CD4-positive, alpha-beta T cell treated with Interleukin-17A for 1 hour (primary cell): ENCODE results near the gene MAP3K7.
"Not testable (repeated sequence)": the region's sequence is repeated elsewhere in the genome, so short reads cannot be mapped to it uniquely, and the experiment has no call there.

Experiments
- DNase-seq: peaks from one replicate; pipeline ENCODE4 v3.0.0-alpha.2; 2020

Gene MAP3K7

DNA sequence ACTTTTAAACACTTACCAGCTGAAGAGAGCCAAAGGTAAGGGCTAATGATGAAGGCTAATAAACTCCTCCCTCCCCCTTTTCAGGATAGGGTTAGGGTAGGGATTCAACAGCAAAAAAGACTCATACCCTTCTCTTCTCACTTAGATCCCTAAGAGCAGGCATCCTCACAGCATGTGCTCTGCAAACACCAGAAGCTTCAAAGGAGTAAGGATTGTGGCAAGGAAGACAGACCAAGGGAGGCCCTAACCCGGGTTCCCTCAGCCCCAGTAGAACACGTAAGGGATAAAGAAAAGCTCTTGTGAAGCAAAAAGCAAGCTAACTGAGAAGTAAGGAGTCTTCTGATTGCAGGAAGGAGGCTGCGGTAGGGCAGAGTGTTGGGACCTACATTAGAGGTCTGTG, 11.6 kb downstream of the MAP3K7 start:
- DNase-seq: no peak

GRCh38 chr6:90574610-90575009, 12.3 kb downstream of the MAP3K7 start:
- DNase-seq: no peak

DNA sequence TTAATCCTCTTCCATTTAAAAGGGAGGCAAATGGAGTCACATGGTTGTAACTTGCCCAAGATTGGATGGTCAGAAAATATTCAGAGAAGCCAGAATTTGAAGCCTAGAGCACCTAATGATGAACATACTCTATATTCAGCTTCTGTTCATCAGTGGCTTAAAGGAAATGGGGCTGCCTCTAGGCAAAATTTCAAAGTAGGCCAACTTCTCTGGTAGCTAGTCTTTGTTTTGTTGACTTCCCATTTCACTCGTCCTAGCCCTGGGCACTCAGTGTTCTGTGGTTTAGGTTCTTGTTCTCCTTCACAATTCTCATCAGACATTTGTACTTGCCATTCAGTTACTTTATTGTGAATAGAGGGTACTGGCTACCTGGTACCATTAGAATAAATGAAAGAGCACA, 13.2 kb downstream of the MAP3K7 start:
- no peak for DNase-seq

DNA sequence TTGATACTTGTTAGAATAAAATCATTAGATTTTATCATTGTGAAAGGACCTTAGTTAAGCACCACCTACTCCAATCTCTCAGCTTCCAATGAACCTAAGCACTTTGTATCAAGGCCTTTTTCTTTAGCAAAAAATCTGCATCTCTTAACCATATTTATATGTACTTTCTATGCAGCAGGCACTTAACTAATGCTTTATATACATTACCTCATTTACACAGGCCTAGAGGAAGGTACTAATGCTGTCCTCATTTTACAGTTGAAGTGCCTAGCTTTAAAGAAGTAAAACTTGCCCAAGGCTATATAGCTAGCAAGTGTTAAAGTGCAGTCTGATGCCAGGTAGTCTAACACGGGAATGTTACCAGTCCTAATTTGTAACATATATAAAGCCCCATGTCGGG, 14.0 kb downstream of the MAP3K7 start:
- DNase-seq: no peak

DNA sequence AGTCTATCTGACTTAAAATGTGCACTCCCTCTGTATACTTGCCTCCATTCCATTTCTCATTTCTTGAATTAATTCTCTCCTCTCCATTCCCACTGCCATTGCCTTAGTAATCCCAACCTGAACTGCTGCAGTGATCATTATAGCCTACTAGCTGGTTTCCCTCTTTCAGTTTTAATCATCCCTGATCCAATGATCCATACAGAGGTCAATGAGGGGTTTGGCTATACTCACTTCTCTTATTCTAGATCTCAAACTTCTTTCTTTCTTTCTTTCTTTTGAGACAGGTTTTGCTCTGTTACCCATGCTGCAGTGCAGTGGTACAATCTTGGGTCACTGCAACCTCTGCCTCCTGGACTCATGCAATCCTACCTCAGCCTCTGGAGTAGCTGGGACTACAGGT, 17.6 kb downstream of the MAP3K7 start:
- no peak for DNase-seq

DNA sequence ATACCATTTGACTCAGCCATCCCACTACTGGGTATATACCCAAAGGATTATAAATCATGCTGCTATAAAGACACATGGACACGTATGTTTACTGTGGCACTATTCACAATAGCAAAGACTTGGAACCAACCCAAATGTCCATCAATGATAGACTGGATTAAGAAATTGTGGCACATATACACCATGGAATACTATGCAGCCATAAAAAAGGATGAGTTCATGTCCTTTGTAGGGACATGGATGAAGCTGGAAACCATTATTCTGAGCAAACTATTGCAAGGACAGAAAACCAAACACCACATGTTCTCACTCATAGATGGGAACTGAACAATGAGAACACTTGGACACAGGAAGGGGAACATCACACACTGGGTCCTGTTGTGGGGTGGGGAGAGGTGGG, 19.2 kb downstream of the MAP3K7 start:
- DNase-seq: not testable (repeated sequence)

- peak; percentile 33 for DNase-seq
Observed at GRCh38 chr6:90562341-90562740, 24.5 kb downstream of the MAP3K7 start.

GRCh38 chr6:90559931-90560330, 26.9 kb downstream of the MAP3K7 start:
- DNase-seq: no peak

GRCh38 chr6:90557006-90557405, 29.9 kb downstream of the MAP3K7 start:
- no peak for DNase-seq

DNA sequence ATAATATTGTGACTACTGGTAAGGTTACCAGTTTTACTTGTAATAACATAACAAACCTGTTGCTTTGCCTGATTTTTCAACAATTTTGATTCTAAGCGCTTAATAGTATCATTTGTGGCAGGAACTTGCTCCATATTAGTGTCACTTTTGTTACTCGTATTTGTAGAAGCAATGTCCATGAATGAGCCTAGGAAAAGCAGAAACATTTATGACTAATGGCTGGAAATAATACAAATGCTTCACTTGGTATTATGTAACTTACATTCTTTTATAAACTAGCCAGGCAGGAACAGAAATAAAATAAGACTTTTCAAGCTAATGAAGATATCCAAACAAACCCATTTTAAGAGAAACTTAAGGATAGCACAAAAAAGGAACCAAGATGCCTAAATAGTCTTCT, 38.9 kb downstream of the MAP3K7 start:
- DNase-seq: no peak

DNA sequence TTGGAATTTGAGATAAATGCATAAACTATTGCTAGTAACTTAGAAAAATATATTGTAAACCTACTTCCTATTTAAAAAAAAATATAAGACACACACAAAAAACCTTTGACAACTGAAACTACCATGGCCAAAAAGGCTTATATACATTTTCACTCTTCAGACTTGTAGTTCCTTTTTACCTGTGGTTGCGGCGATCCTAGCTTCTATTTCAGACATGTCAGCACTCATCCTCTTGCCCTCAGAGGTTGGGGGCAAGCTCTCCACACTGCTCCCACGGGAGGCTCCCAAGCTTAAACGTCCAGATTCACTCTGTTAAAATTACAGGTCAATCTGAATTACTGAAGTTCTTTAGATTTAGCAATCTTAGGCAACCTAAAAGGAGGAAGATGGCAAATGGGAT, 39.8 kb downstream of the MAP3K7 start:
- DNase-seq: no peak

DNA sequence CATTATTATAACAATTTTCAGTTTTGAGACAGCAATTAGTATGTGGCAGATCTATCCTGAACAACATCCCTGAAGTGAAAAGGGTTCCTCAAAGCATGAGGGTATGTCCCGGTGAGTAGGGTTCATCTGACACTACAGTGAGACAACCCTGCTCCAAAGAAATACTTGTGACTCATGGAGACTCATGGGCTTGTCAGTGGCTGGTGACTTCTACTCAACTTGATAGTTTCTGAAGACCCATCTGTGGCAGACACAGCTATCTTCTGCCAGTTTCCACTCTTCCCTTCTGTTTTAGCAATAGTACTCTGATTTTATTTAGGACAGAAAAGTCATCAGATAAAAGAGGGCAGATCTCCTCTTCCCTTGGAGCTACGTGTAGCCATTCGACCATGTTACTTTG, 41.4 kb downstream of the MAP3K7 start:
- DNase-seq: no peak

DNA sequence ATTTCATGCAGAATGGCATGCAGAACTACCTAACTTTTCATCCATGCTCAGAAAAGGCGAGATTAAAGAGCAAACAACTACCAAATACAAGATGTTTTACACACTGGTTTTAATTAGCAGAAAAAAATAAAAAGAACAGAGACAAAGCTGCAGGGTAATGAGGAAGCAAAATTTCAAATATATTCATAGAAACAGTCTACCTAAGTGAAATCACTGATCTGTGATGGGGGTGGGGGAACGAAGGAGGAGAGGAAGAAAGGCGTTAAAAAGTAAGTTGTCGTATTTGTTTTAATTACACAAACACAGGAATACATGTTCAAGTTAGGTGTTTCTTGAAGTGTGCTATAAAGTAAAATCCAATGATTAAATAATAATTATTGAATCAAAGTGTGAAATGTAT, 42.1 kb downstream of the MAP3K7 start:
- no peak for DNase-seq

DNA sequence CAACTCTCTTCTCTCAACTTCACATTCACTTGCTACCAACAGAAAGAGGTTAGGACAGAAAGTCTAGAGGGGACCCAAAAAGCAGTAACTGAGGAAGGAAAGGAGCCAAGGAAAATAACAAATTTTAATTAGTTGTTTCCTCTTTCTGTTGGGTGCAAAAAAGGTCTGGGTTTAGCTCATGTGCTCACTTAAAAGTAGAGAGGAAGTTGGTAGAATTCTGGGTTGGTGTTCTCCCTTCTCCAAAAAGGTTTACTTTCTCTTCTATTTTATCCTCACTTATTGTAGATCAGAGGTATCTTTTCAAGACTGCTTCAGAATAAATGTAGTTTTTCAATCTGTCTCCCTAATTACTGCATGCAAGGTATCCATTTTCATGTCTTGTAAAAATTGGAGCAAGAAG, 42.8 kb downstream of the MAP3K7 start:
- no peak for DNase-seq

DNA sequence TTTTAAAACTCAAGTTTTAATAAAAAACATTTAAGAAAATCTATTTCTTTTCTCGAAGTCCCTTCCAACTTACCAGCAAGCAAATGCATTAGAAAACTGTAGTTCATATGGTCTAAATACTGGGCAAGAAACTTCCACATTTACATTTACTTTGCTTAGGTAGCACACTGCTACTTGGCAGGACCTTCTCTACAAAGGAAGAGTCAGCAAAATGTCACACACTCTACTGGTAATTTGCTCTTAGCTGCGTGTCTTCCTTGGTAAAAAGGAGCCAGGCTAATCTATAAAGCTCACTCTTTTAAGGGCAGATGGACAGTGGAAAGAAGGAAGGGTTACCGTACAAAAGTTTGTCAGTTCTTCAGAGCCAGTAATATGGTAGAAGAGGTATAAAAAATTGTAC, 45.7 kb downstream of the MAP3K7 start:
- no peak for DNase-seq

DNA sequence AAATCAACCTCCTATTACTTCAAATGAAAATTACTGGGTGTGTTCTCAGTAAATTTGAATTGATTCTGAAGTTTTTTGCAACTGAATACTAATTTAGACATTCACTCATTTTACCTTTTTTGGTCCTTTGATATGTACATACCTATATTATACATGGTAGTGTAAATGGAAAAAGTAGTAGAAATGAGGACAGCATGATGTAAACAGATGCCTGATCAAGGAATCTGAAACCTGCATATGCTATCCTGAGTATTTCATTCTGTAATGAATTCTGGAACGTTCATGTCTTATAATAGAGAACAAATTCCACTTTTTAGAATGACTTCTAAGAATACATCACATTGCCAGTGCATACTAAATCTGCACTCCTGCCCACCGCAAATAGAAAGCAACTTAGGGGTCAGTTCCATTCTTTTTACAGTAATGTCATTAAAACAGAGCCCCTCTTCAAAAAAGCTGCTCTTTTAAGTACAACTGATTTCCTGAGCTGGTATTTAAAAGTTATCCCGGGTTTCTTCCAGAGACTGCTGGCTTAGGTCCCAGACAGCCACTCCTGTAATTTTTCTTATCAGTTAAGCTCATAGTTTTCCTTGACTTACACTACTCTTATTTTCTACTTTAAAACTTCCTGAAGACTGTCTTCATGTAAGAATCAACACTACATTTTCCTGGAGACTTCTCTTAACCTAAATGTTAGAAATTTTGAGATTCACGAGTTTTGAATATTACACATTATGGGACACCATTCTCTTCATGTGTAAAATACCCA, 48.4 kb downstream of the MAP3K7 start:
- no peak for DNase-seq

- DNase-seq: peak; percentile 18
Observed at GRCh38 chr6:90537723-90538258, 49.1 kb downstream of the MAP3K7 start.

DNA sequence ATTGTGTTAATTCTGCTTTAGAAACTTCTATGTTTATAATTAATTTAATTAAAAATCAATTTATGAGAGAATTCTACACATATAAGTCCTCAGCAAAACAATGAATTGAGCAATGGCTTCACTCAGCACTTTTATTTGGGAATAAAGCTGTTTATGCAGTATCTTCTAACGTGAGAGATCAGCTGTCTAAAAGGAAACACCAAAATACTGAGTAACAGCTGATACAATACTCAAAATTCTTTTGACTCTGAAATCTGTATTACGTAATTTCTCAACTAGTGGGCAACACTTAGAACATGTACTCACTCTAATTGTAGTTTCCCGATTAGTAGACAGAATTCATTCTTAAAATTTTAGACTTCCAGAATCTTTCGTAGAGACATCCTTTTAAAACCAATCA, 49.8 kb downstream of the MAP3K7 start:
- no peak for DNase-seq

DNA sequence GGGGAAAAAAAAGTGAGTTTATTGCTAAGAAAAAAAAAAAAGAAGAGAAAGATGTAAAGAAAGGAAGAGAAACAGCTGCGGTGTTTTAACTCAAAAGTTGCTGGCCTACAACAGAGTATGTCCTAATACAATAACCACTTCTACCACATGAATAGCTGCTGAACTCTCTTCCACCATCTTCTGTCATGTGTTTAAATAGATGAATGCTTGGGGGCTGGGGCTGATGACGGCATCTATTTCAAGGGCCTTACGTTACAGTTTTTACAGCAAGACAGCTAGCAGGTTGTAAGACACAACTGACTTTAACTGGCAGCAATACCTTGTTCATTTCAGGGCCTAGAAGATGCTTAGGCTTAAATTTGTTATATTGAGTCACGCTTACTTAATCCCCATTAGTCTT, 50.4 kb downstream of the MAP3K7 start:
- no peak for DNase-seq

GRCh38 chr6:90534337-90535025, 52.4 kb downstream of the MAP3K7 start:
- DNase-seq: no peak

GRCh38 chr6:90533615-90534336, 53.1 kb downstream of the MAP3K7 start:
- no peak for DNase-seq

DNA sequence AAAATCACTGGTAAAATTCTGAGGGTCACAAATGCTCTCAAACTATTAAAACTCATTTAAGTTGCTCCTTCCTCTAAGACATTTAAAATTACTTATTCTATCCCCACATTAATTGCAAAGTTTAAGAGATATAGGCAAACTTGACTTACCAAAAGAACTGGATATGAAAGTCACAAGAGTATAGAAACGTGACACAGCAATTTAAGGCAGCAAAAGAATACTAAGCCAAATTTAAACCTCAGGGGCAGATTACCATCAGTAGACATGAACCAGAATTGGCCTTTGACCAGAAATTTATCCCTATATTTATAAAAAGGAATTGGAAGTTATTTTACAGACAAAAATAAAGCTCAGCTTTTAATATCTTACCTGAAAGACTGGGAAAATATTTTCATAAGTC, 56.0 kb downstream of the MAP3K7 start:
- no peak for DNase-seq

DNA sequence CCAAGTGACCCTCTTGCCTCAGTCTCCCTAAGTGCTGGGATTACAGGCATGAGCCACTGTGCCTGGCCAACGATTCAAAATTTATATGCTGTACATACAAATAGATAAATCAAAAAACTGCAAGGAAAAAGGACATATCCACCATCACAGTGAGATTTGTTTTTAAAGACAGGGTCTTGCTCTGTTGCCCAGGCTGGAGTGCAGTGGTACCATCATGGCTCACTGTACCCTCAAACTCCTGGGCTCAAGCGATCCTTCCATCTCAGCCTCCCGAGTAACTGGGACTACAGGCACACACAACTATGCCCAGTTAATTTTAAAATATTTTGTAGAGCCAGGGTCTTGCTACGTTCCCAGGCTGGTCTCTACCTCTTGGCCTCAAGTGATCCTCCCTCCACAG, 61.5 kb downstream of the MAP3K7 start:
- DNase-seq: no peak

DNA sequence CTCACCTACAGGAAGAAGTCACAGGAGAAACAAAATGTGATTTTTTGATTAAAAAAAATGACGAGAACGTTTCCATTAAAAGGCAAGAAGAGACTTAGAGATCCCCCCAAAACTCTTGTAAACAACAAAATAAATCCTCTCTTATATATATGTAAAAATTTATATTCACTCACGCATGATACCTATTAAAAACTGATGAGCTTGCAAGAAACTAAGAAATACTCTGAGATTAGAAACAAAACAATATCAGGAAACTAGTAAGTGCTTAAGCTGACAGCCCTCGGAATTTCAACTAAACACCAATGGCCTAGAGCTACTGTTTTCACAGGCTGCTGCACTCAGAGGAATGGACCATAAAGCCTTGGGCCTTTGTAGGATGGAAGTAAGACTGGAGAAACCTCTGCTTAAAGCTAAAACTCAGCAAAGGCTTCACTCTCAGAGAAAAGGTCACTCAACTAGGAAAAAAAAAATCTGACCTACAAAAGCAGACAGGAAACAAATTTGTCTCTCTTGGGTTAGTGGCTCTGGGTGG, 63.0 kb downstream of the MAP3K7 start:
- no peak for DNase-seq
